ENCODE data around the gene RAB6D. TPM values are rescaled to one million over a fixed set of nuclear protein-coding genes. Genes with fewer than 3 reads are reported as not detected.
"Not testable (repeated sequence)": the region's sequence is repeated elsewhere in the genome, so short reads cannot be mapped to it uniquely, and the experiment has no call there.

The RAB6D gene
- total RNA-seq, 2 experiments from 2014 or later: not detected

GRCh38 chr2:131389657-131390056 is 25.7 kb upstream of the RAB6D start:
- no peak overlapping the region for H2AFZ ChIP-seq (ENCODE audit: low read length)
- no peaks in the 10 kb centered on the region for H3K9me3 ChIP-seq (ENCODE audit: low read length)
- TF ChIP-seq EZH2phosphoT487 (IDR thresholded peaks at IDR 0.05; ENCODE audit: borderline replicate concordance, low read depth, low read length) (no peak), CTCF (conservative IDR thresholded peaks at IDR 0.05; ENCODE audit: low read length) (no peak)
- no peak overlapping the region for H3K27ac ChIP-seq (ENCODE audit: low read depth, low read length, poor library complexity, severe bottlenecking)
- DNase-seq (ENCODE audit: low spot score): no peak
- no peaks in the 10 kb centered on the region for H4K20me1 ChIP-seq (ENCODE audit: insufficient read depth, low read length)
- no TSS peak for BruUV-seq (replicated peaks)
- H3K4me3 ChIP-seq (ENCODE audit: low read depth, low read length, poor library complexity, severe bottlenecking): no peak overlapping the region
- intact Hi-C loops (cut with micrococcal nuclease; ENCODE audit: unreplicated experiment): no loop called here
- H3K4me2 ChIP-seq (ENCODE audit: low read length): no peak overlapping the region
- H3K9me2 ChIP-seq (ENCODE audit: insufficient read depth, low read length): no peaks in the 10 kb centered on the region
- no peaks in the 10 kb centered on the region for H3K79me2 ChIP-seq (ENCODE audit: insufficient read depth, low read depth, low read length)
- H3K4me1 ChIP-seq (ENCODE audit: insufficient read depth, low read length, poor library complexity, severe bottlenecking): no peaks in the 10 kb centered on the region
- POLR2A ChIA-PET: no interaction called here
- CTCF ChIA-PET (ENCODE audit: unreplicated experiment): no interaction called here
- no peaks in the 10 kb centered on the region for H3K36me3 ChIP-seq (ENCODE audit: insufficient read depth, low read length)

DNA sequence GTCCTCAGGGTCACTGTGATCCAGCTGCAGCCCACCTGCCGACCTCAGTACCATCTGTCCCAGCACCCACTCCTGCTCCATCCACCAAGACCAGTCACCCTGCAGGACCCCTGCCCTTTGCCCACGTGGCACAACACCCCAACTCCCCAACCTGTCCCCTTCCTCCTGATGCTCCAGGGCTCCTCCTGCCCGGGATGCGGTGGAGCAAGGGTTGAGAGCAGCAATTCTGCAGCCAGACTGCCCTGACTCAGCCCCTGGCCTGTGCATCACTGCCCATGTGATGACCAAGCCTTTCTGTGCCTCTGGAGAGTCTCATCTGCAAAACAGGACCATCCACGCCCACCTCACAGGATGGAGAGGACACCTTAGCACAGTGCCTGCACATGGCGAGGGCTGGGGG is 24.9 kb upstream of the RAB6D start:
- H4K20me1 ChIP-seq (ENCODE audit: insufficient read depth, low read length); intact Hi-C loops (cut with micrococcal nuclease; ENCODE audit: unreplicated experiment); H3K4me3 ChIP-seq (ENCODE audit: low read depth, low read length, poor library complexity, severe bottlenecking); POLR2A ChIA-PET; H3K36me3 ChIP-seq (ENCODE audit: insufficient read depth, low read length); H3K4me1 ChIP-seq (ENCODE audit: insufficient read depth, low read length, poor library complexity, severe bottlenecking); CTCF ChIA-PET (ENCODE audit: unreplicated experiment); H2AFZ ChIP-seq (ENCODE audit: low read length); DNase-seq (ENCODE audit: low spot score); BruUV-seq (replicated peaks); H3K79me2 ChIP-seq (ENCODE audit: insufficient read depth, low read depth, low read length); H3K27ac ChIP-seq (ENCODE audit: low read depth, low read length, poor library complexity, severe bottlenecking); H3K9me2 ChIP-seq (ENCODE audit: insufficient read depth, low read length); H3K4me2 ChIP-seq (ENCODE audit: low read length); H3K9me3 ChIP-seq (ENCODE audit: low read length): not testable (repeated sequence)

DNA sequence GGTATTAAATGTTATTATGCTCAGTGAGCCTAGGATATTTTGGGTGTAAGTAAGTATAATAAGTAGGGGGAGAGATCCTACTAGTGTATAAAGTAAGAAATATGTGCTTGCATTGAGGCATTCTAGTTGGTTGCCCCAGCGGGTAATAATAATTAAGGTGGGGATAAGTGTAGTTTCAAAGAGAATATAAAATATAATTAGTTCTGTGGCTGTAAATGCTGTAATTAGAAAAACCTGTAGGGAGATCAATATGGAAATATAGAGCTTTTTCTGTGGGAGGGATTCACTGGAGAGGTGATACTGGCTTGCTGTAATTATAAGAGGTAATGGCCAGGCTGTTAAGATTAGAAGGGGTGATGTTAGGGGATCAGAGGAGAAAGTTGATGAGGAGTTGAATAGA is 9.1 kb upstream of the RAB6D start:
- intact Hi-C loops (cut with micrococcal nuclease; ENCODE audit: unreplicated experiment); H3K4me1 ChIP-seq (ENCODE audit: insufficient read depth, low read length, poor library complexity, severe bottlenecking); POLR2A ChIA-PET; BruUV-seq (replicated peaks); H3K4me3 ChIP-seq (ENCODE audit: low read depth, low read length, poor library complexity, severe bottlenecking); CTCF ChIA-PET (ENCODE audit: unreplicated experiment); H3K79me2 ChIP-seq (ENCODE audit: insufficient read depth, low read depth, low read length); H2AFZ ChIP-seq (ENCODE audit: low read length); H3K9me2 ChIP-seq (ENCODE audit: insufficient read depth, low read length); H3K36me3 ChIP-seq (ENCODE audit: insufficient read depth, low read length); H3K9me3 ChIP-seq (ENCODE audit: low read length); H4K20me1 ChIP-seq (ENCODE audit: insufficient read depth, low read length); H3K27ac ChIP-seq (ENCODE audit: low read depth, low read length, poor library complexity, severe bottlenecking); DNase-seq (ENCODE audit: low spot score); H3K4me2 ChIP-seq (ENCODE audit: low read length): not testable (repeated sequence)

GRCh38 chr2:131369954-131370353 is 6.0 kb upstream of the RAB6D start:
- Histone ChIP-seq H3K4me2 (ENCODE audit: low read length) (no peak overlapping the region), H3K9me3 (ENCODE audit: low read length) (no peaks in the 10 kb centered on the region), H3K36me3 (ENCODE audit: insufficient read depth, low read length) (no peaks in the 10 kb centered on the region), H3K4me3 (ENCODE audit: low read depth, low read length, poor library complexity, severe bottlenecking) (no peak overlapping the region), H3K9me2 (ENCODE audit: insufficient read depth, low read length) (no peaks in the 10 kb centered on the region), H2AFZ (ENCODE audit: low read length) (no peak overlapping the region), H4K20me1 (ENCODE audit: insufficient read depth, low read length) (no peaks in the 10 kb centered on the region), H3K4me1 (ENCODE audit: insufficient read depth, low read length, poor library complexity, severe bottlenecking) (no peaks in the 10 kb centered on the region), H3K79me2 (ENCODE audit: insufficient read depth, low read depth, low read length) (no peaks in the 10 kb centered on the region), H3K27ac (ENCODE audit: low read depth, low read length, poor library complexity, severe bottlenecking) (no peak overlapping the region)
- DNase-seq (ENCODE audit: low spot score): no peak
- intact Hi-C loops (cut with micrococcal nuclease; ENCODE audit: unreplicated experiment): no loop called here
- BruUV-seq (replicated peaks): no TSS peak
- CTCF ChIA-PET (ENCODE audit: unreplicated experiment): no interaction called here
- TF ChIP-seq EZH2phosphoT487 (IDR thresholded peaks at IDR 0.05; ENCODE audit: borderline replicate concordance, low read depth, low read length) (no peak), CTCF (conservative IDR thresholded peaks at IDR 0.05; ENCODE audit: low read length) (no peak)
- POLR2A ChIA-PET: no interaction called here

DNA sequence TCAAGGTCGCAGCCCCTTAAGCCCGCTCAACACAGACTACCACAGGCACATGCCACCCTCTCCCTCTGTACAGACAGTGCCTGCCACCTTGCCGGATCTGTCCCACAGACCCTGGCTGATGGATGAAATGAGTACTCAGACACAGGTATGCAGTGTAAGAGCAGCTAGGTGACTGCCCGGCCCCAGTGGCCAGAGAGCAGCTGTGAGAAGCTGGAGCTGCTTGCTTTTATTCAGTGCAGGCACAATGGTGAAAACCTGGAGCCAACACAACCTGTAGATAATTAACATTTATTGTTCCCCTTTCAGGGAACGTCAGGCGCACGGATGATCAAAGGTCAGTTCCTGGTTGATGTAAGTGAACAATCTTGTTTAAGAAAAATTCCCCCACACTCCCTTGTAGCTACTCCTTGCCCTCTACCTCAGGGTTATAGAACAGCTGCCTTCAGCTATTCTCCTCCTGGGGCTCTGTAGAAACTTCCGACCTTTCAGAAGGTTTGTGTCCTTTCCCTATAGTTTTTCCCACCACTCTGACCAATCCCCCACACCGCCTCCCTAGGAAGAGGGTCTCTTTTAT is 4.6 kb upstream of the RAB6D start:
- H3K4me2 ChIP-seq (ENCODE audit: low read length); H3K36me3 ChIP-seq (ENCODE audit: insufficient read depth, low read length); intact Hi-C loops (cut with micrococcal nuclease; ENCODE audit: unreplicated experiment); H3K79me2 ChIP-seq (ENCODE audit: insufficient read depth, low read depth, low read length); H3K9me3 ChIP-seq (ENCODE audit: low read length); CTCF ChIA-PET (ENCODE audit: unreplicated experiment); DNase-seq (ENCODE audit: low spot score); H3K4me1 ChIP-seq (ENCODE audit: insufficient read depth, low read length, poor library complexity, severe bottlenecking); H4K20me1 ChIP-seq (ENCODE audit: insufficient read depth, low read length); H3K9me2 ChIP-seq (ENCODE audit: insufficient read depth, low read length); H2AFZ ChIP-seq (ENCODE audit: low read length); H3K4me3 ChIP-seq (ENCODE audit: low read depth, low read length, poor library complexity, severe bottlenecking); BruUV-seq (replicated peaks); H3K27ac ChIP-seq (ENCODE audit: low read depth, low read length, poor library complexity, severe bottlenecking); POLR2A ChIA-PET: not testable (repeated sequence)

Data from OCI-LY7 (cell line).